Activated gamma-delta T cell treated with Interleukin-2 at 50 U/mL for 16 hours (primary cell): ENCODE results near the gene SCO2.
A peak's percentile ranks its signal among the peaks of the same experiment; 100 is the strongest.
"Not testable (repeated sequence)": the region's sequence is repeated elsewhere in the genome, so short reads cannot be mapped to it uniquely, and the experiment has no call there.

ENCODE experiments used
- DNase-seq: peaks from one replicate; pipeline ENCODE4 v3.0.0-alpha.2; 2020

SCO2 gene

GRCh38 chr22:50530877-50531545, 5.6 kb upstream of the SCO2 start:
- peak; percentile 65 for DNase-seq

GRCh38 chr22:50530580-50530876, 5.1 kb upstream of the SCO2 start:
- no peak for DNase-seq

GRCh38 chr22:50529897-50530579, 4.6 kb upstream of the SCO2 start, which contains the start of gene TYMP:
TSS of gene TYMP (minus strand) at chr22:50530012. CDS start at chr22:50529709, 303 bp downstream.
- DNase-seq = peak; percentile 54

- no peak for DNase-seq
Observed at GRCh38 chr22:50529416-50529896, 4.1 kb upstream of the SCO2 start.

- no peak for DNase-seq
Observed at GRCh38 chr22:50528682-50529415, 3.5 kb upstream of the SCO2 start.

- DNase-seq = no peak
Observed at GRCh38 chr22:50527921-50528681, 2.7 kb upstream of the SCO2 start.

- no peak for DNase-seq
Observed at GRCh38 chr22:50526834-50527801, 1.7 kb upstream of the SCO2 start.

GRCh38 chr22:50526108-50526833, 873 bp upstream of the SCO2 start:
- peak; percentile 69 for DNase-seq

GRCh38 chr22:50525858-50526107, 385 bp upstream of the SCO2 start:
- DNase-seq = no peak

GRCh38 chr22:50524676-50525103, 708 bp downstream of the SCO2 start:
- DNase-seq = no peak

- DNase-seq = no peak
Observed at GRCh38 chr22:50523806-50524675, 1.4 kb downstream of the SCO2 start.

GRCh38 chr22:50523458-50523805, 2.0 kb downstream of the SCO2 start:
- DNase-seq = no peak

GRCh38 chr22:50522806-50523438, 2.5 kb downstream of the SCO2 start:
- no peak for DNase-seq

GRCh38 chr22:50522208-50522805, 3.1 kb downstream of the SCO2 start:
- no peak for DNase-seq

GRCh38 chr22:50521710-50522109, 3.7 kb downstream of the SCO2 start:
- DNase-seq = no peak

- no peak for DNase-seq
Observed at GRCh38 chr22:50520826-50521453, 4.5 kb downstream of the SCO2 start.

- not testable (repeated sequence) for DNase-seq
Observed at GRCh38 chr22:50520184-50520583, 5.2 kb downstream of the SCO2 start.

GRCh38 chr22:50519151-50519550, 6.2 kb downstream of the SCO2 start:
- no peak for DNase-seq

- no peak for DNase-seq
Observed at GRCh38 chr22:50518606-50519005, 6.8 kb downstream of the SCO2 start.
